Measurements from ENCODE around the gene SPACDR. TPM values are rescaled to one million over a fixed set of nuclear protein-coding genes. Genes with fewer than 3 reads are reported as not detected.
"Not testable (repeated sequence)": the region's sequence is repeated elsewhere in the genome, so short reads cannot be mapped to it uniquely, and the experiment has no call there.

SPACDR gene
- total RNA-seq, 2 donors from 2014 or later = not detected

- Histone ChIP-seq H3K27ac (no peak overlapping the region), H3K4me3 (no peak overlapping the region), H3K36me3 (no peaks in the 10 kb centered on the region), H3K4me1 (ENCODE audit: control insufficient read depth in 1 of 2, low read depth in 2 of 2) (no peaks in the 10 kb centered on the region), H3K27me3 (replicated peaks; ENCODE audit: insufficient read depth) (no peaks in the 10 kb centered on the region), H3K9me3 (no peaks in the 10 kb centered on the region)
- no peak for DNase-seq (ENCODE audit: low spot score)
- TF ChIP-seq CTCF (IDR thresholded peaks at IDR 0.05) = no peak
- no peak for ATAC-seq (ENCODE audit: insufficient number of reproducible peaks, low FRiP score, low read depth)
Measured at GRCh38 chr7:100504887-100505611, 41.0 kb upstream of the SPACDR start.

GRCh38 chr7:100504031-100504430, 40.0 kb upstream of the SPACDR start:
- H3K9me3 ChIP-seq; H3K27me3 ChIP-seq (replicated peaks; ENCODE audit: insufficient read depth); H3K36me3 ChIP-seq; H3K4me1 ChIP-seq (ENCODE audit: control insufficient read depth in 1 of 2, low read depth in 2 of 2); DNase-seq (ENCODE audit: low spot score); H3K27ac ChIP-seq; H3K4me3 ChIP-seq; ATAC-seq (ENCODE audit: insufficient number of reproducible peaks, low FRiP score, low read depth): not testable (repeated sequence)

GRCh38 chr7:100500743-100501142, 36.7 kb upstream of the SPACDR start:
- ATAC-seq (ENCODE audit: insufficient number of reproducible peaks, low FRiP score, low read depth); DNase-seq (ENCODE audit: low spot score); H3K4me3 ChIP-seq; H3K4me1 ChIP-seq (ENCODE audit: control insufficient read depth in 1 of 2, low read depth in 2 of 2); H3K27me3 ChIP-seq (replicated peaks; ENCODE audit: insufficient read depth); H3K27ac ChIP-seq; H3K36me3 ChIP-seq; H3K9me3 ChIP-seq: not testable (repeated sequence)

GRCh38 chr7:100496509-100496908, 32.4 kb upstream of the SPACDR start:
- Histone ChIP-seq H3K4me3 (no peak overlapping the region), H3K9me3 (no peaks in the 10 kb centered on the region), H3K27ac (no peak overlapping the region), H3K36me3 (no peaks in the 10 kb centered on the region), H3K27me3 (replicated peaks; ENCODE audit: insufficient read depth) (no peaks in the 10 kb centered on the region), H3K4me1 (ENCODE audit: control insufficient read depth in 1 of 2, low read depth in 2 of 2) (peaks cover 0 to 5% of the 10 kb centered on the region in 2 donors)
- ATAC-seq (ENCODE audit: insufficient number of reproducible peaks, low FRiP score, low read depth) (no peak), DNase-seq (ENCODE audit: low spot score) (no peak)
- TF ChIP-seq CTCF (IDR thresholded peaks at IDR 0.05) = no peak

- no peak for TF ChIP-seq CTCF (IDR thresholded peaks at IDR 0.05)
- Histone ChIP-seq H3K27ac (no peak overlapping the region), H3K27me3 (replicated peaks; ENCODE audit: insufficient read depth) (no peaks in the 10 kb centered on the region), H3K9me3 (no peaks in the 10 kb centered on the region), H3K4me3 (peak overlapping the region; percentile 61), H3K36me3 (no peaks in the 10 kb centered on the region), H3K4me1 (ENCODE audit: control insufficient read depth in 1 of 2, low read depth in 2 of 2) (peaks cover 0 to 5% of the 10 kb centered on the region in 2 donors)
- ATAC-seq (ENCODE audit: insufficient number of reproducible peaks, low FRiP score, low read depth) (no peak), DNase-seq (ENCODE audit: low spot score) (no peak)
Measured at GRCh38 chr7:100493476-100494264, 29.6 kb upstream of the SPACDR start.

GRCh38 chr7:100492738-100493475, 28.8 kb upstream of the SPACDR start:
- no peaks in the 10 kb centered on the region for H3K9me3 ChIP-seq
- H3K27me3 ChIP-seq (replicated peaks; ENCODE audit: insufficient read depth) = no peaks in the 10 kb centered on the region
- ATAC-seq (ENCODE audit: insufficient number of reproducible peaks, low FRiP score, low read depth) (no peak), DNase-seq (ENCODE audit: low spot score) (no peak)
- H3K4me3 ChIP-seq = peak overlapping the region; percentile 61
- no peak overlapping the region for H3K27ac ChIP-seq
- no peak for TF ChIP-seq CTCF (IDR thresholded peaks at IDR 0.05)
- H3K4me1 ChIP-seq (ENCODE audit: control insufficient read depth in 1 of 2, low read depth in 2 of 2) = peaks cover 0 to 5% of the 10 kb centered on the region in 2 donors
- H3K36me3 ChIP-seq = no peaks in the 10 kb centered on the region

All from thoracic aorta (tissue), 2 donors.